GM11168 (cell line): ENCODE data around the gene ABCA7.

Experiments
- in situ Hi-C: fragments of 300-500 bp; cut with MboI; formaldehyde crosslinking; loops from one replicate; pipeline ENCODE4 v1.12.0; 2022; ENCODE audit warnings: low sequenced_read_pairs; ENCODE audit not compliant: unreplicated experiment

ABCA7 gene

DNA sequence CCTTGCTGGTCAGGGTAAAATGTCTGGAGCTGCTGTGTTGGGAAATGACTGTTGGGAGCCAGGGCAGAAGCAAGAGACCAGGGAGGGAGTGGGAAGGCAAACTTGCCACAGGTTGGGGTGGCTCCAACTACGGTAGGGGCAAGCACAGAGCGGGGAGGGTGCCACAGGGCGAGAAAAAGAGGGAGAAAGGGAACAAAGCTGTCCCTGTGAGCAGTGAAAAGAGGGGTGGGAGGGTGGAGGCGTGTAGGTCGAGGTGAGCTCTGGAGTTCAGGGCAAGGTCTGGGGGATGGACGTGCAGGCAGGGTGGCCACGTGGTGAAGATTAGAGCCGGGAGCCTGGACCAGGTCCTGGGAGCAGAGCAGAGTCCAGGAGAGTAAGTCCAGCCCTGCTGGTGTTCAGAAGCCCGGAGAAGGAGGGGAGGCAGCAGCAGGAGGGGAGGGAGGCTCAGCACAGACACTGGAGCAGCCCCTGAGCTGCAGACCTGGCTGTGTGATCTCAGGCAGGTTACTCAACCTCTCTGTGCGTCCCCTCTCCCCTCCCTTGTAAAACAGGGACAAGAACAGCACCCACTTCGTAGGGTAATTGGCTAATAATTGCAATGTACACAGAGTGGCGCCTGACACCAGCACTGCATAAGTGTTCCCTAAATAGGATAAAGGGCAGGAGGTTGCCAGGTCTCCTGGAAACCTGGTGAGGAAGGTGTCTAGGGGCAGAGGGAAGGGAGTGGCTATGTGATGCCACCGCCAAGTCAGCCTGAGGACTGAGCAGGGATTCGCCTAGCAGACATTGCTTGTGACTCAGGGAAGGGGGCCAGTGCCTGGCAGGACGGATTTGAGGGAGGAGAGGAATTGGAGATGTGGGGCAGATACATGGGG, 58.5 kb downstream of the ABCA7 start:
- in situ Hi-C loops, result no loop called here

GRCh38 chr19:1101337-1101698, 61.4 kb downstream of the ABCA7 start:
- in situ Hi-C loops, result no loop called here

DNA sequence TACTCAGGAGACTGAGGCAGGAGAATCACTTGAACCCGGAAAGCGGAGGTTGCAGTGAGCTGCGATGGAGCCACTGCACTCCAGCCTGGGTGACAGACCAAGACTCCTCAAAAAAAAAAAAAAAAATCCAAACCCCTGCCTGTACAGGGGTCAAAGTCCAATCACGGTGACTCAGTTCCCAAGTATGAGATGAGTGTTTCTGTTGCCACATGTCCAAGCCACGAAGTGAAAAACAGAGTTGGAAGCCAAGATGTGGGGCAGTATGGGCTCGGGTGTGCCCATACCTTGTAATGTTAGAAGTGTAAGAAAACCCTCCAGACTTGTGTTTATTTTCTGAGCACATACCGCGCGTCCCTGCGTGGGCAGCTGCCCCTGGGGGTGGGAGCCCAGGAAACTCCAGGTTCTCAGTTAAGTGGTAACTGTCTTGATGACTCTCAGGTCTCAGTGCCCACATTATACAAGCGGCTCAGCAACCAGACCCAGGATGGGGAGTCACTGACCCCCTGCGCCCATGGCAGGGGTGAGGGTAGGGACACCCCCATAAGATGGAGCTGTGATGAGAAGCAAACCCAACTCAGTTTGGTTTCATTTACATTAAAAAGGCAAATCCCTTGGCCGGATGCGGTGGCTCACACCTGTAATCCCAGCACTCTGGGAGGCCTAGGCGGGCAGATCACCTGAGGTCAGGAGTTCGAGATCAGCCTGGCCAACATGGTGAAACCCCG, 62.7 kb downstream of the ABCA7 start:
- in situ Hi-C loops, result no loop called here

DNA sequence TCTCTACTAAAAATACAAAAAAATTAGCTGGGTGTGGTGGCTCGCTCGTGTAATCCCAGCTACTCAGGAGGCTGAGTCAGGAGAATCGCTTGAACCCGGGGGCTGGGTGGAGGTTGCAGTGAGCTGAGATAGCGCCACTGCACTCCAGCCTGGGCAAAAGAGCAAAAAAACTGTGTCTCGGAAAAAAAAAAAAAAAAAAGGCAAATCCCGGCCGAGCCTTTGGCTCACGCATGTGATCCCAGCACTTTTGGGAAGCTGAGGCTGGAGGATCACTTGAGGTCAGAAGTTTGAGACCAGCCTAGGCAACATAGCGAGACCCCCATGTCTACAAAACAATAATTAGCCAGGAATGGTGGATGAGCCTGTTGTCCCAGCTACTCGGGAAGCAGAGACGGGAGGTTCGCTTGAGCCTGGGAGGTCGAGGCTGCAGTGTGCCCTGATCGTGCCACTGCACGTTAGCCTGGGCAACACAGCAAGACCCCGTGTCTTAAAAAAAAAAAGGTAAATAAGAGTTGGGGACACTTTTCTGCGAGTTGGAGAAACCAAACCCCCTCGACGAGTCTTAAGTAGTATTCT, 63.3 kb downstream of the ABCA7 start:
- in situ Hi-C loops, result no loop called here

DNA sequence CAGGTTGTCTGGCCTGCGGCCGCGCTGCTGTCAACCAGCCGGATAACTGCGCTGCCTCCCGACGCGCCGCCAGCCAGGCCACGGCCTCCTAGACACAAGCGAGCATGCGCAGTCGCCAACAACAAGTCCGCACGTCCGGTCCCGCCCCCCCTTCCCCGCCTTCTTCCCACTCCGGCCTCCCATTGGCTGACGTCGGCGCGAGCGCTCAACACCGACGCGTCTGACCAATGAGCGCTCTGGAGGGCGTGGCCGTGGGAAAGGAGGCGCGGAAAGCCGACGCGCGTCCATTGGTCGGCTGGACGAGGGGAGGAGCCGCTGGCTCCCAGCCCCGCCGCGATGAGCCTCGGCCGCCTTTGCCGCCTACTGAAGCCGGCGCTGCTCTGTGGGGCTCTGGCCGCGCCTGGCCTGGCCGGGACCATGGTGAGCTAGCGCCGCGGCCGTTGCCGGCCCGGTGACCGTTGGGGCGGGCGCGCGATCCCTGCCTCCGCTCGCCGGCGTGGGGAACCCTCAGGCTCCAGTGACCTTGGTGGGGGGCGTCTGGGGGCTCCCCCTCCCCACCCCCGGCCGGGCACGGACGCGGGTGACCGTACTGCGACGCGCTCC, 63.9 kb downstream of the ABCA7 start, which contains the start of gene GPX4:
TSS of gene GPX4 (plus strand) at position 287 of the 603 bp plus-strand sequence. CDS start at position 337, 50 bp downstream.
- in situ Hi-C loops, result no loop called here

DNA sequence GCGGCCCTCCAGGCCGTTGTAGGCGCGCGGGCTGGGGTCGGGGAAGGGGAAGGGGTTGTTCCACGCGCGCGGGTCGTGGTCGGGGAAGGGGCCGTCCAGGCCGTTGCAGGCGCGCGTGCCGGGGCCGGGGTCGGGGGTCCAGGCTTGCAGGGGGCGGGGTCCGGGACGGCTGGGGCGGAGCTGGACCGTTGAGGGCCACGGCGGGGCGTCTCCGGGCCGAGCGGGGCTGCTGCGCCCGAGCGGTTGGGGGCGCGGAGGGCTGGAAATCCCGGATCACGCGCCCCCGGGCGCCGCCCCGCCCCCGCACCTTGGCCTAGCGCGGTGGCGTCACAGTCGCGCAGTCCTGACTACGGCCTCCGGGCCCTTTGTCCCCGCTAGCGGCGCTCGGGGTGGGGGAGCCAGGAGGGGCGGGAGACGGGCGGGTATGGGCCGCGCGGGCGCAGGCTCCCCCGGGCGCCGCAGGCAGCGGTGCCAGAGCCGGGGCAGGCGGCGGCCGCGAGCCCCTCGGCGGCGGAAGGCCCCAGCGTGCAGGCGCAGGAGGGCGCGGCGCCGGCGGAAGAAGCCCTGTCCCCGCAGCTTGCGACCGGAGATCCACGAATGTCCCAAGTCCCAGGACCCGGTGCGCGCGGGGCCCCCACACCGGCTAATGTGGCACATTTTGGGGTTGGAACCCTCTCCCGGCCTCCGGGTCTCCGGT, 64.6 kb downstream of the ABCA7 start:
- in situ Hi-C loops, result no loop called here

GRCh38 chr19:1105008-1105872, 65.3 kb downstream of the ABCA7 start:
- in situ Hi-C loops, result no loop called here

GRCh38 chr19:1105873-1106840, 66.2 kb downstream of the ABCA7 start:
- in situ Hi-C loops, result no loop called here

DNA sequence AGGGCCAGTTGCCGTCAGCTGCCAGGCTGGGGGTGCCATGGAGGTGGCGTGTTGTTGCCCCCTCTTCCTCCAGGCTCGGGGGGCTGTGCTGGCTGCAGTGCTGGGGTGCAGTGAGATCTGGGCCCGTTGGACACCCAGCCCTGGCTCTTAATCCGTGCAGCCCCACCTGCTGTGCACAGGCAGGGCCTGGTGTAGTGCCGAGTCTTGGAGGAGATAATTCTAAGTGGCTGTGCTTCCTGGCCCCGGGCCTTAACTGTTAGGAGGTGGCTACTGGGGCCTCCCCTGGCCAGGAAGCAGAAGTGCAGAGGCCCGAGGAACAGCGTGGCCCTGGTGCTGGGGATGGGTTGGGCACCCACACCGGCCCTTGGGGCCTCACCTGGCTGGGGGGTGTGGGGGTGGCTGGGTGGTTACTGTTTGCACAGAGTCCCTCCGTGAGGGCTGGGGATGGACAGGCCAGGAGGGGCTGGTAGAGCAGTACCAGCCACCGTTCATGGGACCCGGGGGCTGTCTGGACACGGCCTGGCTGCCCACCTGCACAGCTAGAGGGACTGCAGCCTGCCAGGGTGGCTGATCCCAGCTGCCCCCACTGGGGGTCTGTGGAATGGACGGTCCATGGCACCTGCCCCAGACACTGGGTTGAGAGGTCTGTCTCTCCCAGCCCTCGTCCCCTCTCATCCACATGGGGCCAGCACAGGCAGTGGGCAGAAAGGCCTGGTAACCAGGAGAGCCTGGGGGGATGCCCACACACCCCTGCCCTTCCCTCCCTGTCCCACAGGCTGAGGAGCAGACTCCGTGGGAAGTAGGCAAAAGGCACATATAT, 67.1 kb downstream of the ABCA7 start:
- in situ Hi-C loops, result no loop called here

- in situ Hi-C loops, result no loop called here
These were observed 67.9 kb downstream of the ABCA7 start for GRCh38 chr19:1107661-1108261.

- in situ Hi-C loops, result no loop called here
These were observed 68.6 kb downstream of the ABCA7 start for GRCh38 chr19:1108291-1109031.

DNA sequence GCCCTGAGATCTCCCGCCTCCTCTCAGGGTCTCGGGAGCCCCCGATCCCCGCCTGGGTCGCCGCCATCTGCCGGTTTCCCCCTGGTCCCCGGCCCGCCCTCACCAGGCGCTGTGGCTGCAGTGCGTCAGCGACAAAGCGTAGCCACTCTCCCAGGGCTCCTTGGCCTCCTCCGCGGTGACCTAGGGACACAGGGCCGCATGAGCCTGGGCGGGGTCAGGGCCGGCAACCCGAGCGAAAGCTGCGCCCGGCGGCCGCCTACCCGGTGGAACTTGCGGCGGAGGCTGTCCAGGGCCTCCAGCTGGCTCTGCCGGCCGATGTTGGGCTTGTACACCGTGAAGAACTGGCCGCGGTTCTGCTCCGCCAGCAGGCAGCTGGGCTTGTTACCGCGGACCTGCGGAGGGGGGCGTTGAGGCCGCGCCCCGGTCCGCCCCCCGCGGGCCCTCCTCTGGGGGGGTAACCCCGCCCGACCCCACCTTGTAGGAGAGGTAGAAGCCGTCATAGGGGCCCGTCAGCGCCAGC, 69.2 kb downstream of the ABCA7 start:
- in situ Hi-C loops, result no loop called here

GRCh38 chr19:1109697-1110671, 70.1 kb downstream of the ABCA7 start:
- in situ Hi-C loops, result loop anchor here (10.0 kb wide), 1 partner anchor 75 kb away; no protein-coding TSS in a partner anchor

- in situ Hi-C loops, result loop anchor here (10.0 kb wide), 1 partner anchor 74 kb away; no protein-coding TSS in a partner anchor
These were observed 71.1 kb downstream of the ABCA7 start for GRCh38 chr19:1110809-1111640.
